CMK (cell line): Measurements from ENCODE around the gene ISOC1.

ENCODE experiments used
- DNase-seq: peaks from one replicate; pipeline ENCODE4 v3.0.0-alpha.2; 2010; ENCODE audit warnings: low read depth

The ISOC1 gene

DNA sequence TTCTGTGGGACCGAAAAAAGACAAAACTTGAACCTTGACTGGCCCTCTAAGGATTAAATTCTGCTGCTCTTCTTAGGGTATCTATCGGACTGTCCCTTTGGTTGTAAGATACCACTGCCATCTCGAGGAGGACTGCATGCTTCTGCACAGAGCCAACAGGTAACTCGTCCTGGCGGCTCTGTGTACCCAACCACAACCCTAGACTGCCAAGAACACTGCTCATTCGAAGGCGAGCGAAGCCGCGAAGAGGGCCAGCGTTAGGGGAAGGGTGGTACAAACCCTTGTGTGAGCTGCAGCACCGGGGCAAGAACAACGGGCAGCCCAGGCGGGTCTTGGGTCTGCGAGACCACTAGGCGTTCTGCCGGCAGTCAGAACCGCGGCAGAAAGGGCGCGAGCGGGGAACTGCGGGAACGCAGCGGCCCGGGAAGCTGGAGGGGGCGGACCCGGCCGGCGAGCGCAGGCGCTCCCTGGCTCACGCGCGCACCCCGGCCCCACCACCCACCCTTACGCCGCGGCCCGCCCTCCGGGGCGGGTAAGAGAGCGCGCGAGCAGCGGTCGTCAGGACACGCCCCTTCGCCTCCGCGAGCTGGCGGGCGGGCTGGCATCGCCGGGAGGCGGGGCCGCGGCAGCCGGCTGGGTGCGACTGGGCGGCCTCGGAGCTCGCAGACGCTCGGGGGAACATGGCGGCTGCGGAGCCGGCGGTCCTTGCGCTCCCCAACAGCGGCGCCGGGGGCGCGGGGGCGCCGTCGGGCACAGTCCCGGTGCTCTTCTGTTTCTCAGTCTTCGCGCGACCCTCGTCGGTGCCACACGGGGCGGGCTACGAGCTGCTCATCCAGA is at the start of gene ISOC1:
ISOC1 (plus strand) TSS at position 663 of the 837 bp plus-strand sequence; CDS start at position 681, 18 bp downstream.
- DNase-seq = peak; percentile 42

DNA sequence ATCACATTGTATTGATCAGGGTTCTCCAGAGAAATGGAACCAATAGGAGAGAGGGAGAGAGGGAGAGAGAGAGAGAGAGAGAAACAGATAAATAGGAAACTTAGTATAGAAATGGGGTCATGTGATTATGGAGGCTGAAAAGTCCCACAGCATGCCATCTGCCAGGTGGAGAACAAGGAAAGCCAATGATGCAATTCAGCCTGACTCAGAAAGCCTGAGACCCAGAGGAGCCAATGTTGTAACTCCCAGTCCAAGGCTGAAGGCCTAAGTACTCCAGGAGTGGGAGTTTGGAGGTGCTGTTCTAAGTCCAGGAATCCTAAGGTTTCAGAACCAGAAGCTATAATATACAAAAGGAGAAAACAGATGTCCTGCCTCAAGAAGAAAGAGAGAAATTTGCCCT is 48.4 kb upstream of the ISOC1 start:
- no peak for DNase-seq

GRCh38 chr5:129048509-129048908 is 46.0 kb upstream of the ISOC1 start:
- DNase-seq = no peak

DNA sequence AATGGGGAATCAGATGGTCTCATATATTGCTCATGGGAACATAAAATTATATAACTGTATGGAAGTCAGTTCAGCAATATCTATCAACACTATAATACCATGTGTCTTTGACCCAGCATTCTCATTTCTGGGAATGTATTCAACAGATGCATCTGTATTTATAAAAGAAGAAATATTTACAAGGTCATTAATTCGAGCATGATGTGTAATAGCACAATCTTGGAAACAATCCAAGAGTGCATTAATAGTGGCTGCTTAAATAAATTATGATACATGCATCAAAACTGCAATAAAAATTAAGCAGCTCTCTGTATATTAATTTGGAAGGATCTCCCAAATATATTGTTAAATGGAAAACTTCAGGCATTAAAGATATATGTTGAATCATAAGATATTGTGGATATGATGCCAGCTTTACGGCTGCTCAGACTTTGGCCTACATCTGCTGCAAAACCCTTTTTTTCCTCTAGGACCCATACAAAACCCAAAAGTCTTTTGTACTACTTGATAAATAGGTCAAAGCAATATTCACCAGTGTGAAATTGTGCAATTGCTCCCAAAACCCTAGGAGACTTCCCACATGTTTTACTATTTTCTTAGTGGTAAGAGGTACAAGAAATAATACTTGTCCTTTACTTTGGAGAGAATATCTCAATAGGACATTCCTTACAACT is 45.3 kb upstream of the ISOC1 start:
- DNase-seq = no peak

DNA sequence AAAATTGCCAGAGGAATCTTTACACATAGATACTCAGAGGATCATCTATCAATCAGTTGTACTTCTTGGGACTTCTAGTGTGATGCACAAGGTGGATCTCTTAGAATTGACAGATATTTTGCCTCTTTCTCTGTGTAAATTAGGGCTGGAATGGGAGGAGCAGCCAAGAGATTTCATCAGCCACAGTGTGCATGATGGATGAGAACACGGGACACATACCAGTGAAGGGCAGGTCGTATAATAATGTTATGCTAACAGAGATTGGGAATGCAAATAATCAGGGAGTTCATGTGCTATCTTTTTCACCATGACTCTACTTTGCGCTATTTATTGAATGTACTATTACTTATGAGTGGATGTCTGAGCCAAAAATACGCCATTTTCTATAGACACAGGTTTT is 43.3 kb upstream of the ISOC1 start:
- no peak for DNase-seq

GRCh38 chr5:129053438-129053837 is 41.1 kb upstream of the ISOC1 start:
- DNase-seq = no peak

DNA sequence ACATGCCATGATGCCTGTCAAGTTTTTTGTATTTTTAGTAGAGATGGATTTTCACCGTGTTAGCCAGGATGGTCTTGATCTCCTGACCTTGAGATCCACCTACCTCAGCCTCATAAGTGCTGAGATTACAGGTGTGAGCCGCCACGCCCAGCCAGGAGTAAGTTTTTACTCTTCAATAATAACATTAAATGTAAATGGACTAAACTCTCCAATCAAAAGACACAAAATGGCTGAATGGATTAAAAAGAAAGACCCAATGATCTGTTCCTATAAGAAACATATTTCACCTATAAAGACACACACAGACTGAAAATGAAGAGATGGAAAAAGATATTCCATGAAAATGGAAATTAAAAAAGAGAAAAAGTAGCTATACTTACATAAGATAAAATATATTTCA is 37.2 kb upstream of the ISOC1 start:
- DNase-seq = no peak

DNA sequence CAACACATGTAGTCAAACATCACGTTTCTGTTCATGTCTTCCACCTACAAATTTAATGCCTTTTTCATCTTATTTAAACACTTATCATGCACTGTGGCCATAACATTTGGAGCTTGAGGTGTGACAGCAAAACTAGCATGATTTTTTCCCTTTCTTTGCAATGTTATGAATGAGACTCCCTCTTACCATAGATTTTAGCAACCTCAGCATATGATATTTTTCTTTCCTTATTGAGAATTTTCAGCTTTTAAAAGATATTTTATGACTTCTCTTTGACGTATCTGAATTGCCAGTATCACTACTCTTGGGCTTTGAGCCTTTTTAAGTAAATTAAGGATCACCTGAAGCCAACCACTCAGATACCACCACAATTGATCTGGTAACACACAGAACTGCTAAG is 32.7 kb upstream of the ISOC1 start:
- DNase-seq = no peak

GRCh38 chr5:129063483-129064113 is 31.0 kb upstream of the ISOC1 start:
- DNase-seq = no peak

- no peak for DNase-seq
Measured at GRCh38 chr5:129065721-129066120, 28.8 kb upstream of the ISOC1 start.

DNA sequence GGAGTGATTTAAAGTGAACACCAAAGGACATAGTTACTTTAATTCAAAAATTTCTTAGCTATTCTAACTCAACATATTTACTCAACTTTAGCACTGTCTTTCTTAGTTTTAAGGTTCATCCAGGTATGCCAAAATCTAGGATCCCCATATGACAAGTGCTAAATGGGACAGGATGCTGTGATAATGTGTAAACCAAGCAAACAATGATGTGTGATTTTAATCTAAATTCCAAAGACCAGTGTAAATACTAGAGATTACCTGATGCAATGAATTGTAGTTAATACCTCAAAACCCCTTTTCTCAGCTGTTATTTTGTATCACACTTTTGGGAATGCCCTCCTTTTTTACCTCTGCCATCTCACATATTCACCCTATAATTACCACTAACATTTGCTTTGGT is 26.8 kb upstream of the ISOC1 start:
- DNase-seq = no peak

DNA sequence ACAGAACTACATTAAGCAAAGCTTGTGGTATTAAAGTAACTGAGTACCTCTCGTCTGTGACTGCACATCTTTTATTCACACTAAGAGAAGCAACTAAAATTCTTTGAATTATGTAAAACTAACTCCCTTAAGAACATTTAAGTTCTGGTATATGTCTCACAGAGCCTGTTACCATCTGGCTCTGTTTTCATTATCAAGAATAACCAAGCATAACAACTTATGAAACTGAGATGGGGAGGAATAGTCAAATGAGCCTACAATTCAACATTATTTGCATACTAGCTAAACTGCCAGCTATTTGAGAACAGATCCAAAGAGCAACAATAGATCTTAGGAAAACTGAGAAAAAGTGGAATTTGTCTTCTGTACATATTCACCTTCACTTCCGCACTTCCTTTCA is 25.3 kb upstream of the ISOC1 start:
- DNase-seq = no peak

GRCh38 chr5:129073111-129073510 is 21.4 kb upstream of the ISOC1 start:
- no peak for DNase-seq

DNA sequence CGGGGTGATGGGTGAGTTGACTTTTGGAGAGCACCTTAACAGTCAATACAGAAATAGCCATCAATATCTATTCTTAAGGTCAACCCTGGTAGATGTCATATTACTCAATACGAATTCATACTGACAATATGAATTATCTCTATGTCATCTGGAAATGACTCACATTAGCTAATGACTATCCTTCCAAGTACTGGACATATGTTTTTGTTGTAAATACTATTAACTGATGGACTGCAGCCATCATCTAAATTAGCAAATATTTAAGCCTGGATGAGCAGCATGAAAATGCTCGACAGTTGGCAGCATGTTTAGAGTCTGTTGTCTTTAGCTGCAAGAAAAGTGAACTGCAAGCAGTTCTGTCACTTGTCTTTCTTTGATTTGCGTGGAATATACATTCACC is 19.6 kb upstream of the ISOC1 start:
- DNase-seq = no peak

- no peak for DNase-seq
Measured at GRCh38 chr5:129077433-129078075, 17.0 kb upstream of the ISOC1 start.

DNA sequence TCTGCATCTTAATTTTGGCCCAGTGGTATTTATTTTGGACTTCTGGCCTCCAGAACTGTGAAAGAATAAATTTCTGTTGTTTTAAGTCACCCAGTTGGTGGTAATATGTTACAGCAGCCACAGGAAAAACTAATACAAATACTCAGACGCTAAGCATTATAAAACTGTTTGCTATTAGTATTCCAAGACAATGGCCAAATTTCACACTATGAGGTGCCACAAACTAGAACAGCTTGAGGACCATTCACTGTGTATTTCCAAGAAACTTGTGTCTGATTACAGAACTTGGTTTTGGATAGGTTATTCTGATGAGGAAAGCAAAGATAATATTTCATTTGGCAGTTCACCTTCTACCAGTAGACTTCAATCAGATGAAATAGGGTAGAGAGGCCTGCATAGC is 16.3 kb upstream of the ISOC1 start:
- DNase-seq = no peak

GRCh38 chr5:129078660-129079059 is 15.9 kb upstream of the ISOC1 start:
- no peak for DNase-seq

DNA sequence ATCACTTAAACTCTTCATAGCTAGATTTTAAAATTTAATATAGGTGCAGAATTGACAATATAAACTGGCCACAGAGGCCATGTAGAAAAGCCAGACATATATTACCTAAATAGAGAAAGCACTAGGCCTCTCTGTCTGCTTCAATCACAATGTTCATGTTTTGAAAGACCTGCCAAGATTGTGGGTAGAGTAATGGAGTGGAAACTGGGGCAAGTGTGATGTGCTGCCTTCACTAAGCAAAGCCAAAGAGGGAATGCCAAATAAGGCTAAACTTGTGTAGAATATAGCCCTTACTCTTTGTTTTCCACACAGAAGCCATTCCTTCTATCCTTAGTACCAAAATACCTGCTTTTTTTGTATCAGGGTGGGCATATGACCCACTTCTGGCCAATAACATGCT is 15.1 kb upstream of the ISOC1 start:
- DNase-seq = no peak

GRCh38 chr5:129080766-129081165 is 13.8 kb upstream of the ISOC1 start:
- no peak for DNase-seq

DNA sequence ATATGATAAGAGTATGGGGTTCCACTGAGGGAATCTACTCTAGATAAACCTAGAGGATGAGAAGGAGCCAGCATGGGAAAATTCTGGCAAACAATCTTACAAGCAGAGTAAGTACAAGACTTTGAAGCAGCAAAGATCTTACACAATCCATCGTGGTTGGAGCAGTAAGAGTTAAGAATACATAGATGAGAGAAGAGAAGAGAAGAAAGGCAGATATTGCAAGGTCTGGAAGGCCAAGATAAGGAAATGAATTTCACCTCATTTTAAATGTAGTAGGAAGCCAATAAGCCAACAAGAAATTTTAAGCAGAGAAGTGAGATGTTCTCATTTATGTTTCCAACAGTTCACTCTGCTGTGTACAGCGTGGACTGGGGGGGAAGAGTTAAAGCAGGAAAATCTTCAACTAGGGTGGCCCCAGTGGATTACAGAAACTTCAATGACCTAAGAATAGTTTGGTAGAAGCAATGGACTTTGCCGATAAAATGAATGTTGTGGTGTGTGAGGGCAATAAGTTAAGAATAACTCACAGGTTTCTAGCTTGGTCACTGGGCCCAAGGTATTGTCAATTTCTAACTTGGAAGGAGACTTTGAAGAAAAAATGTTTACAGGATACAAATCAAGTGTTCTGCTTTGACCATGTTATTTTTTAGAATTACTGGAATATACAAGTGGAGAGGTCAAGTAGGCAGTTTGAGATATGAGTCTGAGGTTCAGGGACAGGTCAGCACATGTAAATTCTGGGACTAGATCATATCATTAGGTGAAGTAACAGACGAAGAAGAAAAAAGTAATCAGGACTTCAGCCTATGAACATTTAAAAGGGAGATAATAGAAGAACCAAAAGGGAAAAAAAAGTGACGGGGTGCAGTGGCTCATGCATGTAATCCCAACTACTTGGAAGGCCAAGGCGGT is 12.1 kb upstream of the ISOC1 start:
- DNase-seq = peak; percentile 29
